Endothelial cell of umbilical vein (primary cell): ENCODE measurements around the gene CXXC5. TPM values are rescaled to one million over a fixed set of nuclear protein-coding genes. Genes with fewer than 3 reads are reported as not detected.

Experiments used
- BruUV-seq: library from RNA; stranded (reverse); fragments of 400-500 nt; replicated peaks from 2 replicates; lab custom pipeline; 2021; lab: Mats Ljungman, UMichigan
- CTCF ChIA-PET: fragments of 300-600, 350-600 bp; sonication (Branson Sonifier 250); formaldehyde crosslinking; loops from one replicate; lab custom pipeline; 2021; ENCODE audit warnings: antibody characterized with exemption, inconsistent platforms; lab: Charles Lee
- POLR2A ChIA-PET: fragments of 300-600, 350-600 bp; sonication (Branson Sonifier 250); formaldehyde crosslinking; loops from one replicate; lab custom pipeline; 2021; ENCODE audit warnings: antibody characterized with exemption, inconsistent platforms; lab: Charles Lee
- DNase-seq: peaks from one replicate; pipeline ENCODE4 v3.0.0-alpha.2; 2011; ENCODE audit warnings: low read depth, low spot score
- FAIRE-seq: peaks from 2 replicates; lab custom pipeline; 2011; peaks lifted over from hg19 to GRCh38; lab: Jason Lieb, UNC
- H2AFZ ChIP-seq: 2 replicates; pipeline ENCODE4 v1.6.0; 2012; ENCODE audit warnings: low read depth, low read length, control low read depth, inconsistent platforms
- H3K27ac ChIP-seq: 2 replicates; pipeline ENCODE4 v1.5.1; 2011; ENCODE audit warnings: low read depth, mild to moderate bottlenecking, control low read depth, low read length, moderate library complexity; ENCODE audit not compliant: insufficient read depth
- H3K27me3 ChIP-seq, 2 experiments: 2 replicates each; pipeline versions ENCODE4 v1.6.0 to v1.6.1; 2011; ENCODE audit warnings: low read length in 2 of 2, mixed read lengths in 1 of 2; ENCODE audit not compliant: control insufficient read depth in 2 of 2, insufficient read depth in 2 of 2
- H3K36me3 ChIP-seq, 2 experiments: 2 replicates in 1 of 2; 3 replicates in 1 of 2; pipeline ENCODE4 v1.5.1; 2011; ENCODE audit warnings: low read length in 2 of 2, mild to moderate bottlenecking in 1 of 2, moderate library complexity in 1 of 2; ENCODE audit not compliant: control insufficient read depth in 2 of 2, insufficient read depth in 2 of 2; ENCODE audit errors: extremely low read depth in 1 of 2
- H3K4me1 ChIP-seq: 3 replicates; pipeline ENCODE4 v1.5.1; 2011; ENCODE audit warnings: mild to moderate bottlenecking, low read length; ENCODE audit not compliant: control insufficient read depth, insufficient read depth; ENCODE audit errors: extremely low read depth
- H3K4me2 ChIP-seq: 2 replicates; pipeline ENCODE4 v1.6.1; 2011; ENCODE audit warnings: low read length, control low read depth, mixed read lengths; ENCODE audit not compliant: insufficient read depth
- H3K4me3 ChIP-seq, 3 experiments: fragments of 200-600 bp in 1 of 3; sonication (generic), shearing (Covaris generic) in 1 of 3; replicated peaks in 1 of 3; 2 replicates each; pipeline ENCODE4 v1.5.1; 2011 to 2016; ENCODE audit warnings: control low read depth in 3 of 3, low read length in 3 of 3, mild to moderate bottlenecking in 2 of 3, inconsistent platforms in 1 of 3, low read depth in 1 of 3, moderate library complexity in 1 of 3; ENCODE audit not compliant: insufficient read depth in 1 of 3
- H3K79me2 ChIP-seq: 2 replicates; pipeline ENCODE4 v1.6.0; 2012; ENCODE audit warnings: low read length, inconsistent platforms; ENCODE audit not compliant: control insufficient read depth, insufficient read depth
- H3K9ac ChIP-seq: replicated peaks from 2 replicates; pipeline ENCODE3; 2011; ENCODE audit warnings: low read length, control low read depth; ENCODE audit not compliant: insufficient read depth; ENCODE audit errors: extremely low read depth
- H3K9me1 ChIP-seq: replicated peaks from 3 replicates; pipeline ENCODE4 v1.6.0; 2011; ENCODE audit warnings: mild to moderate bottlenecking, low read length; ENCODE audit not compliant: control insufficient read depth, insufficient read depth; ENCODE audit errors: extremely low read depth
- H3K9me3 ChIP-seq: replicated peaks from 2 replicates; pipeline ENCODE4 v1.5.1; 2012; ENCODE audit warnings: low read length, inconsistent platforms; ENCODE audit not compliant: control insufficient read depth, insufficient read depth
- H4K20me1 ChIP-seq: replicated peaks from 2 replicates; pipeline ENCODE3; 2011; ENCODE audit warnings: mild to moderate bottlenecking, low read length; ENCODE audit not compliant: control insufficient read depth, insufficient read depth; ENCODE audit errors: extremely low read depth
- CTCF ChIP-seq, 2 donors: IDR thresholded peaks; 1 replicate in 1 of 2; 2 replicates in 1 of 2; pipeline ENCODE4 v1.5.1; 2011; ENCODE audit warnings: low read length in 2 of 2, mild to moderate bottlenecking in 2 of 2, moderate library complexity in 2 of 2, control low read depth in 1 of 2, inconsistent platforms in 1 of 2, low read depth in 1 of 2; ENCODE audit not compliant: insufficient read depth in 1 of 2; ENCODE audit errors: extremely low read depth in 1 of 2
- EZH2 ChIP-seq: IDR thresholded peaks from 2 replicates; pipeline ENCODE4 v1.6.1; 2012; ENCODE audit warnings: borderline replicate concordance, low read depth, mild to moderate bottlenecking, moderate library complexity, low read length, inconsistent platforms; ENCODE audit not compliant: severe bottlenecking
- GATA2 ChIP-seq: IDR thresholded peaks from 2 replicates; pipeline ENCODE4 v1.7.0; 2011; ENCODE audit warnings: low read depth, mild to moderate bottlenecking, moderate library complexity, mixed read lengths, low read length; ENCODE audit not compliant: insufficient read length, insufficient read depth
- JUN ChIP-seq: IDR thresholded peaks from 2 replicates; pipeline ENCODE4 v1.6.1; 2011; ENCODE audit warnings: borderline replicate concordance, low read depth; ENCODE audit not compliant: insufficient read length, insufficient read depth
- MAX ChIP-seq: IDR thresholded peaks from 2 replicates; pipeline ENCODE4 v1.6.1; 2011; ENCODE audit not compliant: insufficient read depth, insufficient read length
- MYC ChIP-seq: IDR thresholded peaks from one replicate; pipeline ENCODE4 v1.6.1; 2011; ENCODE audit warnings: mild to moderate bottlenecking, low read depth, low read length
- POLR2A ChIP-seq: IDR thresholded peaks from 2 replicates; pipeline ENCODE4 v1.6.1; 2012; ENCODE audit warnings: low read depth, mild to moderate bottlenecking, control low read depth, low read length
- POLR2AphosphoS5 ChIP-seq: IDR thresholded peaks from 2 replicates; pipeline ENCODE4 v1.6.1; 2012; ENCODE audit warnings: low read depth, mild to moderate bottlenecking, control low read depth, low read length, moderate library complexity; ENCODE audit not compliant: insufficient read depth
- dilution Hi-C: fragments of 300-500 bp; cut with MboI; formaldehyde crosslinking; loops from one replicate; pipeline ENCODE4 v1.15.0; 2019; ENCODE audit warnings: low sequenced_read_pairs; ENCODE audit not compliant: extremely low pct_ligation_motif_present
- intact Hi-C: fragments of 100-400 bp; cut with micrococcal nuclease; formaldehyde crosslinking; loops from one replicate; pipeline ENCODE4 v1.10.0; 2022
- polyA plus RNA-seq, 4 experiments: library from polyadenylated mRNA; depleted of rRNA in 3 of 4; stranded (reverse) in 3 of 4; unstranded in 1 of 4; fragments of >200 nt; gene quantifications; 2 replicates each; pipeline versions ENCODE4 v1.2.1 to v1.2.3, GENCODE V29; 2011 to 2012; ENCODE audit warnings: missing spikeins in 1 of 4
- total RNA-seq: library from RNA; stranded (reverse); gene quantifications from 2 replicates; pipeline ENCODE4 v1.2.3, GENCODE V29; 2021

CXXC5 gene
- total and polyA plus RNA-seq, 2 donors (not counting 3 experiments of a cell fraction or from before 2014, with no cell fraction given): 2.7 to 5.5 TPM

GRCh38 chr5:139704748-139705147 is 56.6 kb downstream of the CXXC5 start:
- Histone ChIP-seq H3K4me3 (no peak overlapping the region), H3K27me3 (peaks cover 2 to 6% of the 10 kb centered on the region in 2 experiments), H4K20me1 (no peaks in the 10 kb centered on the region), H3K9me1 (no peaks in the 10 kb centered on the region), H3K4me1 (no peaks in the 10 kb centered on the region), H3K27ac (no peak overlapping the region), H2AFZ (no peak overlapping the region), H3K36me3 (no peaks in the 10 kb centered on the region), H3K79me2 (no peaks in the 10 kb centered on the region), H3K9me3 (no peaks in the 10 kb centered on the region), H3K4me2 (no peak overlapping the region), H3K9ac (no peak overlapping the region)
- FAIRE-seq (no peak), DNase-seq (no peak)
- no TSS peak for BruUV-seq
- ChIA-PET POLR2A (no interaction called here), CTCF (interaction anchor here (0.7 kb wide), 1 partner anchor 34 kb away, joined by 3 read pairs; no protein-coding TSS in a partner anchor)
- dilution Hi-C loops: no loop called here
- TF ChIP-seq POLR2AphosphoS5: no peak
- no peak for TF ChIP-seq POLR2A
- no peak for TF ChIP-seq JUN
- TF ChIP-seq EZH2: no peak
- no peak for TF ChIP-seq MAX
- no peak for TF ChIP-seq CTCF (IDR thresholded peaks at IDR 0.05; ENCODE audit: extremely low read depth in 1 of 2, insufficient read depth in 1 of 2, low read depth in 1 of 2, low read length in 2 of 2)
- TF ChIP-seq MYC: no peak
- TF ChIP-seq GATA2: no peak
- intact Hi-C loops: no loop called here
